ENCODE measurements around the gene MIB2.

Gene MIB2

GRCh38 chr1:1583347-1584010 lies 31.8 kb upstream of the MIB2 start:
- Histone ChIP-seq H3K4me2 (ENCODE audit: insufficient read depth, low read length) (no peak overlapping the region), H3K27me3 (ENCODE audit: insufficient read depth, low read length, poor library complexity) (no peaks in the 10 kb centered on the region)

GRCh38 chr1:1591452-1591851 lies 23.8 kb upstream of the MIB2 start:
- Histone ChIP-seq H3K27me3 (ENCODE audit: insufficient read depth, low read length, poor library complexity) (no peaks in the 10 kb centered on the region), H3K27ac (ENCODE audit: low read length) (no peak overlapping the region), H4K20me1 (ENCODE audit: insufficient read depth, low read length) (no peaks in the 10 kb centered on the region), H3K79me2 (ENCODE audit: insufficient read depth, low read length) (no peaks in the 10 kb centered on the region), H2AFZ (ENCODE audit: low read depth, low read length) (no peak overlapping the region), H3K4me3 (ENCODE audit: low read depth in 1 of 2, low read length in 2 of 2) (no peak overlapping the region), H3K4me2 (ENCODE audit: insufficient read depth, low read length) (no peak overlapping the region), H3K4me1 (ENCODE audit: insufficient read depth, low read length) (no peaks in the 10 kb centered on the region), H3K9ac (ENCODE audit: low read depth, low read length) (no peak overlapping the region), H3K36me3 (ENCODE audit: insufficient read depth, low read length) (no peaks in the 10 kb centered on the region), H3K9me3 (ENCODE audit: insufficient read depth, low read length, severe bottlenecking) (no peaks in the 10 kb centered on the region)
- TF ChIP-seq CTCF (IDR thresholded peaks at IDR 0.05; ENCODE audit: borderline replicate concordance, extremely low read depth, low read length, poor library complexity, severe bottlenecking) (no peak), EZH2 (IDR thresholded peaks at IDR 0.05; ENCODE audit: borderline replicate concordance, low read depth, low read length, severe bottlenecking) (no peak)
- no peak for DNase-seq
- ATAC-seq (ENCODE audit: insufficient read depth, low read depth): no peak

More at GRCh38 chr1:1583347-1584010, 31.8 kb upstream of the MIB2 start:
- no peaks in the 10 kb centered on the region for H3K4me1 ChIP-seq (ENCODE audit: insufficient read depth, low read length)
- DNase-seq (no peak), ATAC-seq (ENCODE audit: insufficient read depth, low read depth) (no peak; the same call in 2 of the 3 replicates)
- H3K9me3 ChIP-seq (ENCODE audit: insufficient read depth, low read length, severe bottlenecking): no peaks in the 10 kb centered on the region
- H3K4me3 ChIP-seq (ENCODE audit: low read depth in 1 of 2, low read length in 2 of 2): no peak overlapping the region
- H3K27ac ChIP-seq (ENCODE audit: low read length): no peak overlapping the region
- TF ChIP-seq CTCF (IDR thresholded peaks at IDR 0.05; ENCODE audit: borderline replicate concordance, extremely low read depth, low read length, poor library complexity, severe bottlenecking): no peak
- no peak overlapping the region for H3K9ac ChIP-seq (ENCODE audit: low read depth, low read length)
- no peak overlapping the region for H2AFZ ChIP-seq (ENCODE audit: low read depth, low read length)
- H3K36me3 ChIP-seq (ENCODE audit: insufficient read depth, low read length): no peaks in the 10 kb centered on the region
- no peaks in the 10 kb centered on the region for H3K79me2 ChIP-seq (ENCODE audit: insufficient read depth, low read length)
- no peaks in the 10 kb centered on the region for H4K20me1 ChIP-seq (ENCODE audit: insufficient read depth, low read length)

- Histone ChIP-seq H2AFZ (ENCODE audit: low read depth, low read length) (no peak overlapping the region), H3K9me3 (ENCODE audit: insufficient read depth, low read length, severe bottlenecking) (no peaks in the 10 kb centered on the region), H3K9ac (ENCODE audit: low read depth, low read length) (no peak overlapping the region), H3K36me3 (ENCODE audit: insufficient read depth, low read length) (no peaks in the 10 kb centered on the region), H3K4me1 (ENCODE audit: insufficient read depth, low read length) (no peaks in the 10 kb centered on the region), H3K27ac (ENCODE audit: low read length) (no peak overlapping the region), H3K27me3 (ENCODE audit: insufficient read depth, low read length, poor library complexity) (no peaks in the 10 kb centered on the region), H3K79me2 (ENCODE audit: insufficient read depth, low read length) (no peaks in the 10 kb centered on the region), H4K20me1 (ENCODE audit: insufficient read depth, low read length) (no peaks in the 10 kb centered on the region), H3K4me3 (ENCODE audit: low read depth in 1 of 2, low read length in 2 of 2) (no peak overlapping the region), H3K4me2 (ENCODE audit: insufficient read depth, low read length) (no peak overlapping the region)
- TF ChIP-seq CTCF (IDR thresholded peaks at IDR 0.05; ENCODE audit: borderline replicate concordance, extremely low read depth, low read length, poor library complexity, severe bottlenecking) (no peak), EZH2 (IDR thresholded peaks at IDR 0.05; ENCODE audit: borderline replicate concordance, low read depth, low read length, severe bottlenecking) (no peak)
- DNase-seq: no peak
- ATAC-seq (ENCODE audit: insufficient read depth, low read depth): no peak
Observed at GRCh38 chr1:1593834-1594601, 21.3 kb upstream of the MIB2 start.

All from DND-41 (cell line).